ENCODE measurements around the gene HEATR9. TPM values are rescaled to one million over a fixed set of nuclear protein-coding genes. Genes with fewer than 3 reads are reported as not detected.

The HEATR9 gene
- total RNA-seq, 1 donor from 2014 or later, result not detected

- TF ChIP-seq CTCF (conservative IDR thresholded peaks at IDR 0.05; ENCODE audit: low read depth, low read length), result no peak
- no peak for DNase-seq (ENCODE audit: low read depth)
- H3K4me3 ChIP-seq (ENCODE audit: low read depth, low read length), result no peak overlapping the region
These were observed 25.5 kb upstream of the HEATR9 start for GRCh38 chr17:35894206-35894605.

GRCh38 chr17:35893751-35894150 is 25.1 kb upstream of the HEATR9 start:
- no peak overlapping the region for H3K4me3 ChIP-seq (ENCODE audit: low read depth, low read length)
- TF ChIP-seq CTCF (conservative IDR thresholded peaks at IDR 0.05; ENCODE audit: low read depth, low read length), result no peak

GRCh38 chr17:35892091-35893035 is 23.7 kb upstream of the HEATR9 start:
- H3K4me3 ChIP-seq (ENCODE audit: low read depth, low read length), result no peak overlapping the region
- TF ChIP-seq CTCF (conservative IDR thresholded peaks at IDR 0.05; ENCODE audit: low read depth, low read length), result no peak
- DNase-seq (ENCODE audit: low read depth), result no peak

More at GRCh38 chr17:35893751-35894150, 25.1 kb upstream of the HEATR9 start:
- no peak for DNase-seq (ENCODE audit: low read depth)

- no peak for TF ChIP-seq CTCF (conservative IDR thresholded peaks at IDR 0.05; ENCODE audit: low read depth, low read length)
- no peak overlapping the region for H3K4me3 ChIP-seq (ENCODE audit: low read depth, low read length)
- DNase-seq (ENCODE audit: low read depth), result no peak
These were observed 22.6 kb upstream of the HEATR9 start for GRCh38 chr17:35891269-35891668.

- TF ChIP-seq CTCF (conservative IDR thresholded peaks at IDR 0.05; ENCODE audit: low read depth, low read length), result no peak
- no peak overlapping the region for H3K4me3 ChIP-seq (ENCODE audit: low read depth, low read length)
- DNase-seq (ENCODE audit: low read depth), result no peak
These were observed 22.1 kb upstream of the HEATR9 start for GRCh38 chr17:35890774-35891155.

- H3K4me3 ChIP-seq (ENCODE audit: low read depth, low read length), result no peak overlapping the region
- TF ChIP-seq CTCF (conservative IDR thresholded peaks at IDR 0.05; ENCODE audit: low read depth, low read length), result no peak
- DNase-seq (ENCODE audit: low read depth), result no peak
These were observed 21.4 kb upstream of the HEATR9 start for GRCh38 chr17:35889818-35890773.
